DOHH2 (cell line): ENCODE results near the gene WDR74.

Experiments
- EZH2phosphoT487 ChIP-seq: fragments of 200-600 bp; sonication (generic); IDR thresholded peaks from 2 replicates; pipeline ENCODE4 v1.6.1; 2017; ENCODE audit warnings: borderline replicate concordance, mild to moderate bottlenecking, antibody characterized with exemption, low read length, moderate library complexity, mixed read lengths
- TF ChIP-seq, protein P1 (sequence below): fragments of 200-600 bp; sonication (generic); IDR thresholded peaks from one replicate; pipeline ENCODE4 v1.5.1; 2014; ENCODE audit warnings: antibody characterized with exemption, mild to moderate bottlenecking, low read depth, low read length; ENCODE audit not compliant: poor library complexity, severe bottlenecking

DNA sequence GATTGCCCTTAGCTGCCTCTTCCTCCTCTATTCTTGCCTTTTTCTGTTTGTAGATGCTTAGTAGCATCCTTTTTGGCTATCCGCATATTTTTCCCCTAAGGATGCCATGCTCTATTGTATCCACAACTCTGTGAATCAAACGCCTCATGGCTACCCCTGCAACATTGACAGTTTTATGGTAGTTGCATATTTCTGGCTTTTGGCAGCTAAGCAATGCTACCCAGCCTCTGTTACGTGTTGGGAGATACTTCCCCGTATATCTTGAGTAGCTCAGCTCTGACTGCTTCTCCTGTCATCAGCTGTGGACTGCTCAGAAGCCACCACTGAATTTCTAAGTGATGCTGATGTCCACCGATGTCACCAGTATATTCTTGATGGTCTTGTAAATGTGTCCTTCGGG is 26.2 kb upstream of the WDR74 start:
- TF ChIP-seq, protein P1, sequence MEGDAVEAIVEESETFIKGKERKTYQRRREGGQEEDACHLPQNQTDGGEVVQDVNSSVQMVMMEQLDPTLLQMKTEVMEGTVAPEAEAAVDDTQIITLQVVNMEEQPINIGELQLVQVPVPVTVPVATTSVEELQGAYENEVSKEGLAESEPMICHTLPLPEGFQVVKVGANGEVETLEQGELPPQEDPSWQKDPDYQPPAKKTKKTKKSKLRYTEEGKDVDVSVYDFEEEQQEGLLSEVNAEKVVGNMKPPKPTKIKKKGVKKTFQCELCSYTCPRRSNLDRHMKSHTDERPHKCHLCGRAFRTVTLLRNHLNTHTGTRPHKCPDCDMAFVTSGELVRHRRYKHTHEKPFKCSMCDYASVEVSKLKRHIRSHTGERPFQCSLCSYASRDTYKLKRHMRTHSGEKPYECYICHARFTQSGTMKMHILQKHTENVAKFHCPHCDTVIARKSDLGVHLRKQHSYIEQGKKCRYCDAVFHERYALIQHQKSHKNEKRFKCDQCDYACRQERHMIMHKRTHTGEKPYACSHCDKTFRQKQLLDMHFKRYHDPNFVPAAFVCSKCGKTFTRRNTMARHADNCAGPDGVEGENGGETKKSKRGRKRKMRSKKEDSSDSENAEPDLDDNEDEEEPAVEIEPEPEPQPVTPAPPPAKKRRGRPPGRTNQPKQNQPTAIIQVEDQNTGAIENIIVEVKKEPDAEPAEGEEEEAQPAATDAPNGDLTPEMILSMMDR, result no peak
- no peak for TF ChIP-seq EZH2phosphoT487
